GM12891 (cell line): ENCODE results near the gene PRKAR1B.

Experiments used
- PAX5 ChIP-seq: IDR thresholded peaks from 2 replicates; pipeline ENCODE4 v1.6.1; 2011; ENCODE audit warnings: low read length, moderate library complexity, mild to moderate bottlenecking; ENCODE audit not compliant: insufficient read depth, severe bottlenecking
- POLR2A ChIP-seq: IDR thresholded peaks from 2 replicates; pipeline ENCODE4 v1.6.1; 2011; ENCODE audit warnings: low read depth, low read length, control low read depth
- POLR2AphosphoS5 ChIP-seq: IDR thresholded peaks from 2 replicates; pipeline ENCODE4 v1.6.1; 2011; ENCODE audit warnings: low read depth, low read length, control low read depth
- POU2F2 ChIP-seq: IDR thresholded peaks from 2 replicates; pipeline ENCODE4 v1.6.1; 2011; ENCODE audit warnings: low read depth, mild to moderate bottlenecking, control low read depth, low read length, moderate library complexity
- SPI1 ChIP-seq: IDR thresholded peaks from 2 replicates; pipeline ENCODE4 v1.6.1; 2011; ENCODE audit warnings: low read depth, low read length, control low read depth
- TAF1 ChIP-seq: IDR thresholded peaks from 2 replicates; pipeline ENCODE4 v1.6.1; 2011; ENCODE audit warnings: low read depth, low read length, control low read depth

DNA sequence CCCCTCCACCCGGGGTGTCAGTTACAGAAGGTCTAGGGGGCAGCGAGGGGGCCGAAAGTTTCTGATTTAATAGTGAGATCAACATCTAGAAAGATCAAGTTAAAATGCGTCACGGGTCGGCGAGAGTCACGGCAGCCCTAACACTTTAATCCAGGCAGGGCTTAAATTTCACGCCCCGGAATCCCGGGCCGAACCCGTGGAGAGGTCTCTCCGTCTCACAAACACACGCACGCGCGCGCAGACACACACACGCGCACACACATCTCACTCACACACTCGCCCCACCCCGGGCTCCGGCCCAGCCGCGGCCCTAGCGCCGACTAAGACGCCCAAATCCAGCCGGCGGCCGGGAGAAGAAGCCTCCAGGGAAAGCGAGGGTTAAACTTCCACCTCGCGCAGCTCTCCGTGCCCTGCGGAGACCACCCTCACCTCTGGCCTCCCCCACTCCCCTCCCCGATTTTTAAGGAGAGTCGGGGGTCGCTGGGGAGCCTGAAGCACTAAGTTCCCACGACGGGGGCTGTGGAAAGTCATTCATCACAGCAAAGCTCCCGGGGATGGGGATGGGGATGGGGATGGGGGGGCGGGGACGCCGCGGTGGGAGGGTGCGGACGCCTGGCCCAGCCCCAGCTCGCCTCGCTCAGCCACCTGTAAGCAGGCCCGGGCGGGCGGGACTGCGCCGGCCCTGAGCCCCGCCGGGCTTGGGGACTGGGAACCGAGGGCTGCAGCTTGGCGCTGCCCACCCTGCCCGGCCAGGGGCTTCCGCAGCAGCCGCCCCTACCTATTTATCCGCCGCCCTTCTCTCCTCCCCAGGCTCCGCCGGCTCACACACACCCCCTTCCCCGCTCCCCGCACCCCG lies 209.1 kb downstream of the PRKAR1B start:
- TF ChIP-seq POLR2AphosphoS5 (no peak), POLR2A (no peak), TAF1 (no peak), POU2F2 (no peak), SPI1 (no peak), PAX5 (no peak)
